OCI-LY7 (cell line): ENCODE measurements around the gene ELL. TPM values are rescaled to one million over a fixed set of nuclear protein-coding genes. Genes with fewer than 3 reads are reported as not detected.

Experiments
- BruUV-seq: library from RNA; stranded (reverse); fragments of 400-500 nt; replicated peaks from 2 replicates; lab custom pipeline; 2021; lab: Mats Ljungman, UMichigan
- CTCF ChIA-PET: fragments of 300-600 bp; sonication (Branson Sonifier 250); formaldehyde crosslinking; loops from one replicate; lab custom pipeline; 2022; ENCODE audit warnings: antibody characterized with exemption; ENCODE audit not compliant: unreplicated experiment; lab: Charles Lee
- POLR2A ChIA-PET: fragments of 300-600 bp; sonication (Branson Sonifier 250); formaldehyde crosslinking; loops from one replicate; lab custom pipeline; 2022; ENCODE audit warnings: antibody characterized with exemption; lab: Charles Lee
- DNase-seq: peaks from one replicate; pipeline ENCODE4 v3.0.0-alpha.2; 2015; ENCODE audit warnings: low spot score
- H2AFZ ChIP-seq: fragments of 200-600 bp; sonication (generic), shearing (Covaris generic); 2 replicates; pipeline ENCODE4 v1.6.1; 2014; ENCODE audit warnings: mild to moderate bottlenecking, antibody characterized with exemption, low read length, moderate library complexity
- H3K27ac ChIP-seq: fragments of 200-600 bp; sonication (generic); 2 replicates; pipeline ENCODE4 v1.5.1; 2014; ENCODE audit warnings: mixed run types, low read depth, mild to moderate bottlenecking, moderate library complexity, low read length, inconsistent platforms; ENCODE audit not compliant: poor library complexity, severe bottlenecking
- H3K36me3 ChIP-seq: fragments of 200-600 bp; sonication (generic); 2 replicates; pipeline ENCODE4 v1.6.1; 2014; ENCODE audit warnings: mild to moderate bottlenecking, antibody characterized with exemption, low read length, moderate library complexity, mixed read lengths; ENCODE audit not compliant: insufficient read depth
- H3K4me1 ChIP-seq: fragments of 200-600 bp; sonication (generic); 2 replicates; pipeline ENCODE4 v1.5.1; 2014; ENCODE audit warnings: mild to moderate bottlenecking, low read length; ENCODE audit not compliant: insufficient read depth, poor library complexity, severe bottlenecking
- H3K4me2 ChIP-seq: fragments of 200-600 bp; sonication (generic); 2 replicates; pipeline ENCODE4 v1.6.1; 2014; ENCODE audit warnings: mild to moderate bottlenecking, low read length
- H3K4me3 ChIP-seq: fragments of 200-600 bp; sonication (generic); 2 replicates; pipeline ENCODE4 v1.5.1; 2014; ENCODE audit warnings: mild to moderate bottlenecking, low read depth, low read length; ENCODE audit not compliant: poor library complexity, severe bottlenecking
- H3K79me2 ChIP-seq: fragments of 200-600 bp; sonication (generic); 2 replicates; pipeline ENCODE4 v1.6.1; 2016; ENCODE audit warnings: low read depth, mild to moderate bottlenecking, low read length, moderate library complexity, mixed read lengths; ENCODE audit not compliant: insufficient read depth
- H3K9me2 ChIP-seq: fragments of 200-600 bp; sonication (generic); 2 replicates; pipeline ENCODE4 v1.6.1; 2016; ENCODE audit warnings: mild to moderate bottlenecking, low read length, mixed read lengths; ENCODE audit not compliant: insufficient read depth
- H3K9me3 ChIP-seq: fragments of 200-600 bp; sonication (generic); 2 replicates; pipeline ENCODE4 v1.6.1; 2014; ENCODE audit warnings: mild to moderate bottlenecking, mixed run types, low read length, mixed read lengths
- H4K20me1 ChIP-seq: fragments of 200-600 bp; sonication (generic); 2 replicates; pipeline ENCODE4 v1.6.1; 2014; ENCODE audit warnings: mild to moderate bottlenecking, antibody characterized with exemption, low read length, moderate library complexity, mixed read lengths; ENCODE audit not compliant: insufficient read depth
- CTCF ChIP-seq: fragments of 200-600 bp; sonication (generic); conservative IDR thresholded peaks from 2 replicates; pipeline ENCODE4 v1.5.1; 2014; ENCODE audit warnings: mild to moderate bottlenecking, antibody characterized with exemption, low read length, moderate library complexity, mixed read lengths
- EZH2phosphoT487 ChIP-seq: fragments of 200-600 bp; sonication (generic); IDR thresholded peaks from 2 replicates; pipeline ENCODE4 v1.6.1; 2018; ENCODE audit warnings: low read depth, borderline replicate concordance, mild to moderate bottlenecking, mixed run types, antibody characterized with exemption, low read length, moderate library complexity, mixed read lengths
- intact Hi-C: fragments of 100-400 bp; cut with micrococcal nuclease; formaldehyde crosslinking; loops from one replicate; pipeline ENCODE4 v1.10.0; 2022; ENCODE audit not compliant: unreplicated experiment
- total RNA-seq, 2 experiments: library from RNA; depleted of rRNA in 1 of 2; stranded (reverse); fragments of >200 nt in 1 of 2; shearing (Covaris generic) in 1 of 2; gene quantifications; 2 replicates each; pipeline ENCODE4 v1.2.3, GENCODE V29; 2014 to 2022

The ELL gene
- total RNA-seq, 2 experiments from 2014 or later: 14.4 to 24.6 TPM

DNA sequence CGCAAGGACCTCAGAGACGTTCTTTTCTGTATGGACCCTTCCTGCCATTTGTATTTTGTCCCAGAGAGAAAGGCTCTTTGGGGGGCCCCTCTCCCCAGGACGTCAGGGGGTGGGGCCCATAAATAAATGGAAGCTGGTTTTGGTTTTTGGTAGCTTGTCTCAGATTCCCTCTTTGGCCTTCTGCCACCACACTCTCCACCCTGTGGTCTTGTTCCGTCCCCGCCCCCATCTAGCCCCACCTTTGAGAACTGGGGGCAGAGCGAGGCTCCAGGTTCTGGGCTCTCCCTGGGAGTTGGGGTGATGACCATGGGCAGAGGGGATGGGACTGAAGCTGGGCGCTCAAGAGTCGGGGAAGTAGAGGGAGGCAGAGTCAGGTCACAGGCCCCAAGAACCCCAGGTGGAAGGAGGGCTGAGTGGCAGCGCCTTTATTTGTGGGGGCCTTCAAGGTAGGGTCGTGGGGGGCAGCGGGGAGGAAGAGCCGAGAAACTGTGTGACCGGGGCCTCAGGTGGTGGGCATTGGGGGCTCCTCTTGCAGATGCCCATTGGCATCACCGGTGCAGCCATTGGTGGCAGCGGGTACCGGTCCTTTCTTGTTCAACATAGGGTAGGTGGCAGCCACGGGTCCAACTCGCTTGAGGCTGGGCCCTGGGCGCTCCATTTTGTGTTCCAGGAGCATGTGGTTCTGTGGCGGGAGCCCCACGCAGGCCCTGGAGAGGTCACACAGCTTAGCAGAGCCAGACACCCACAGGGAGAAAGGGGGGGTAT is 87.3 kb downstream of the ELL start:
- H3K79me2 ChIP-seq: no peaks in the 10 kb centered on the region
- no peaks in the 10 kb centered on the region for H4K20me1 ChIP-seq
- H3K4me1 ChIP-seq: peaks cover 26% of the 10 kb centered on the region
- BruUV-seq: no TSS peak
- CTCF ChIA-PET: no interaction called here
- no peak overlapping the region for H3K4me2 ChIP-seq
- no peak overlapping the region for H3K27ac ChIP-seq
- intact Hi-C loops: no loop called here
- no peak overlapping the region for H3K4me3 ChIP-seq
- no peak for DNase-seq
- H3K9me3 ChIP-seq: no peaks in the 10 kb centered on the region
- POLR2A ChIA-PET: no interaction called here
- no peaks in the 10 kb centered on the region for H3K9me2 ChIP-seq
- H2AFZ ChIP-seq: no peak overlapping the region
- no peak for TF ChIP-seq CTCF
- H3K36me3 ChIP-seq: no peaks in the 10 kb centered on the region

DNA sequence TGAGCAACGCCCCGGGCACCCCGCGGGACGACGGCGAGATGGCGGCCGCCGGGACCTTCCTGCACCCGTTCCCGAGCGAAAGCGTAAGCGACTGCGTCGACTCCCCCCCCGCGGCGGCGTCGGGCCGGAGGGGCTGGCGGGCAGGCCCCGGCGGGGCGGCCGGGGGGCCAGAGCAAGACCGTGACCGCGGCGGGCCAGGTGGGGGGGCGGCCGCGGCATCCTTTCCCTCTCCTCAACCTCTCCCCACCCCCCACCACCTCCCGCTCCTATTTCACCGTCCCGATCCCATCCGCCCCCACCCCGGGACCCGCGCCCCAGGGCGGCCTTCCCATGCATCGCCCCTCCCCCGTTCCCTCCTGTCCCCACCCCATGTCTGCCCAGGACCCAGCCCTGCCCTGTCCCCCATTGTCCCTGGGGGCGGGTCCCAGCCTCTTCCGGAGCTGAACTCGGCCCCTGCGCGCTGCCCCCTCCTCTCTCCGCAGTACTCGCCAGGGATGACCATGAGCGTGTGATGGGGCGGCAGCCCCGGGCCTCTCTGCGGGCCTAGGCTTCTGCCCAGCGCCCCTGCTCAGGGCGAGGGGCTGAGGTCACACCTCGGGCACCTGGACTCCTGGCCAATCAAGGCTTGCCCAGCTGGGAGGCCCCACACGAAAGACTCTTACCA is 88.0 kb downstream of the ELL start:
- BruUV-seq: TSS peak; percentile 88
- Histone ChIP-seq H3K4me3 (no peak overlapping the region), H3K36me3 (no peaks in the 10 kb centered on the region), H2AFZ (no peak overlapping the region), H4K20me1 (no peaks in the 10 kb centered on the region), H3K9me3 (no peaks in the 10 kb centered on the region), H3K79me2 (no peaks in the 10 kb centered on the region), H3K4me2 (no peak overlapping the region), H3K4me1 (peaks cover 33% of the 10 kb centered on the region), H3K9me2 (no peaks in the 10 kb centered on the region), H3K27ac (no peak overlapping the region)
- no peak for DNase-seq
- intact Hi-C loops: no loop called here
- CTCF ChIA-PET: no interaction called here
- POLR2A ChIA-PET: no interaction called here
- TF ChIP-seq CTCF (no peak), EZH2phosphoT487 (no peak)
